ENCODE data around the gene RBM33.

The RBM33 gene

GRCh38 chr7:155652156-155653114 is 8.0 kb downstream of the RBM33 start:
- H3K36me3 ChIP-seq (ENCODE audit: low read depth) = peaks cover 26% of the 10 kb centered on the region
- DNase-seq (ENCODE audit: low spot score) (no peak), ATAC-seq (ENCODE audit: low read depth) (peak; percentile 79)
- H3K27ac ChIP-seq (ENCODE audit: poor library complexity, severe bottlenecking) = peak overlapping the region; percentile 36
- peaks cover 25% of the 10 kb centered on the region for H3K4me1 ChIP-seq (ENCODE audit: insufficient read depth, poor library complexity, severe bottlenecking)
- no peaks in the 10 kb centered on the region for H3K27me3 ChIP-seq (ENCODE audit: insufficient read depth, poor library complexity, severe bottlenecking)
- TF ChIP-seq, protein P1, sequence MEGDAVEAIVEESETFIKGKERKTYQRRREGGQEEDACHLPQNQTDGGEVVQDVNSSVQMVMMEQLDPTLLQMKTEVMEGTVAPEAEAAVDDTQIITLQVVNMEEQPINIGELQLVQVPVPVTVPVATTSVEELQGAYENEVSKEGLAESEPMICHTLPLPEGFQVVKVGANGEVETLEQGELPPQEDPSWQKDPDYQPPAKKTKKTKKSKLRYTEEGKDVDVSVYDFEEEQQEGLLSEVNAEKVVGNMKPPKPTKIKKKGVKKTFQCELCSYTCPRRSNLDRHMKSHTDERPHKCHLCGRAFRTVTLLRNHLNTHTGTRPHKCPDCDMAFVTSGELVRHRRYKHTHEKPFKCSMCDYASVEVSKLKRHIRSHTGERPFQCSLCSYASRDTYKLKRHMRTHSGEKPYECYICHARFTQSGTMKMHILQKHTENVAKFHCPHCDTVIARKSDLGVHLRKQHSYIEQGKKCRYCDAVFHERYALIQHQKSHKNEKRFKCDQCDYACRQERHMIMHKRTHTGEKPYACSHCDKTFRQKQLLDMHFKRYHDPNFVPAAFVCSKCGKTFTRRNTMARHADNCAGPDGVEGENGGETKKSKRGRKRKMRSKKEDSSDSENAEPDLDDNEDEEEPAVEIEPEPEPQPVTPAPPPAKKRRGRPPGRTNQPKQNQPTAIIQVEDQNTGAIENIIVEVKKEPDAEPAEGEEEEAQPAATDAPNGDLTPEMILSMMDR (IDR thresholded peaks at IDR 0.05; ENCODE audit: poor library complexity, severe bottlenecking) = no peak
- H3K4me3 ChIP-seq (ENCODE audit: severe bottlenecking) = no peak overlapping the region
- peaks cover 9% of the 10 kb centered on the region for H3K9me3 ChIP-seq (ENCODE audit: severe bottlenecking)

GRCh38 chr7:155653803-155654202 is 9.3 kb downstream of the RBM33 start:
- H3K4me3 ChIP-seq (ENCODE audit: severe bottlenecking) = no peak overlapping the region
- H3K4me1 ChIP-seq (ENCODE audit: insufficient read depth, poor library complexity, severe bottlenecking) = peaks cover 25% of the 10 kb centered on the region
- TF ChIP-seq, protein P1 (IDR thresholded peaks at IDR 0.05; ENCODE audit: poor library complexity, severe bottlenecking) = no peak
- no peaks in the 10 kb centered on the region for H3K27me3 ChIP-seq (ENCODE audit: insufficient read depth, poor library complexity, severe bottlenecking)
- H3K36me3 ChIP-seq (ENCODE audit: low read depth) = peaks cover 12% of the 10 kb centered on the region
- DNase-seq (ENCODE audit: low spot score) = no peak
- H3K27ac ChIP-seq (ENCODE audit: poor library complexity, severe bottlenecking) = peak overlapping the region; percentile 36
- ATAC-seq (ENCODE audit: low read depth) = peak; percentile 90
- peaks cover 6% of the 10 kb centered on the region for H3K9me3 ChIP-seq (ENCODE audit: severe bottlenecking)

DNA sequence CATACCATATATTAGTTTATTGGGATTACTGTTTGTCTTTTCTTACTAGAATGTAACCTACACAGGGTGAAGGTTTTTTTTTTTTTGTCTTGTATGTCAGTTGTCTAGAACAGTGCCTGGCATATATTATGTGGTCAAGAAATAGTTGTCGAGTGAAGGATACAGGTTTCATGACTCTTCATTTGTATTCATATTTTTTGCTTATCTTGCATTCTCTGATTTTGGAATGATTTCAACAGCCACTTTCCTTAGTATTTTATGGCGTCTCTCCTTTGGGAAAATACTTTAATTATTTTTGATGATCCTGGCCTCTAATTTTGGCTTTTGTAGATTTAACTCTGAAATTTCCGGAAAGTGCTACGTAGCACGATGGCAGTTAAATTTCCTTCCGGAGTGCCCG is 12.4 kb downstream of the RBM33 start:
- Histone ChIP-seq H3K27ac (ENCODE audit: poor library complexity, severe bottlenecking) (no peak overlapping the region), H3K36me3 (ENCODE audit: low read depth) (no peaks in the 10 kb centered on the region), H3K4me1 (ENCODE audit: insufficient read depth, poor library complexity, severe bottlenecking) (peaks cover 23% of the 10 kb centered on the region), H3K27me3 (ENCODE audit: insufficient read depth, poor library complexity, severe bottlenecking) (no peaks in the 10 kb centered on the region), H3K4me3 (ENCODE audit: severe bottlenecking) (no peak overlapping the region), H3K9me3 (ENCODE audit: severe bottlenecking) (no peaks in the 10 kb centered on the region)
- DNase-seq (ENCODE audit: low spot score) = no peak
- ATAC-seq (ENCODE audit: low read depth) = no peak
- TF ChIP-seq, protein P1 (IDR thresholded peaks at IDR 0.05; ENCODE audit: poor library complexity, severe bottlenecking) = no peak

GRCh38 chr7:155660059-155660757 is 15.7 kb downstream of the RBM33 start:
- TF ChIP-seq, protein P1 (IDR thresholded peaks at IDR 0.05; ENCODE audit: poor library complexity, severe bottlenecking) = no peak
- H3K27ac ChIP-seq (ENCODE audit: poor library complexity, severe bottlenecking) = no peak overlapping the region
- peaks cover 6% of the 10 kb centered on the region for H3K4me1 ChIP-seq (ENCODE audit: insufficient read depth, poor library complexity, severe bottlenecking)
- ATAC-seq (ENCODE audit: low read depth) = no peak; the same call in 2 of the 3 replicates
- no peaks in the 10 kb centered on the region for H3K27me3 ChIP-seq (ENCODE audit: insufficient read depth, poor library complexity, severe bottlenecking)
- H3K36me3 ChIP-seq (ENCODE audit: low read depth) = no peaks in the 10 kb centered on the region
- no peaks in the 10 kb centered on the region for H3K9me3 ChIP-seq (ENCODE audit: severe bottlenecking)
- no peak for DNase-seq (ENCODE audit: low spot score)
- H3K4me3 ChIP-seq (ENCODE audit: severe bottlenecking) = no peak overlapping the region
